Esophagus muscularis mucosa (tissue), 3 donors: Measurements from ENCODE around the gene PARP1.

Experiments
- POLR2A ChIP-seq: fragments of 450-650 bp; IDR thresholded peaks from one replicate; pipeline ENCODE4 v1.6.1; 2017; ENCODE audit warnings: antibody characterized with exemption, moderate library complexity, mild to moderate bottlenecking, low read depth
- TF ChIP-seq, protein P1 (sequence below), 3 experiments: fragments of 200-600 bp in 2 of 3; fragments of 450-650 bp in 1 of 3; sonication (generic) in 2 of 3; IDR thresholded peaks; one replicate each; pipeline ENCODE4 v1.5.1; 2017 to 2019; ENCODE audit warnings: antibody characterized with exemption in 3 of 3, mild to moderate bottlenecking in 2 of 3, moderate library complexity in 1 of 3

DNA sequence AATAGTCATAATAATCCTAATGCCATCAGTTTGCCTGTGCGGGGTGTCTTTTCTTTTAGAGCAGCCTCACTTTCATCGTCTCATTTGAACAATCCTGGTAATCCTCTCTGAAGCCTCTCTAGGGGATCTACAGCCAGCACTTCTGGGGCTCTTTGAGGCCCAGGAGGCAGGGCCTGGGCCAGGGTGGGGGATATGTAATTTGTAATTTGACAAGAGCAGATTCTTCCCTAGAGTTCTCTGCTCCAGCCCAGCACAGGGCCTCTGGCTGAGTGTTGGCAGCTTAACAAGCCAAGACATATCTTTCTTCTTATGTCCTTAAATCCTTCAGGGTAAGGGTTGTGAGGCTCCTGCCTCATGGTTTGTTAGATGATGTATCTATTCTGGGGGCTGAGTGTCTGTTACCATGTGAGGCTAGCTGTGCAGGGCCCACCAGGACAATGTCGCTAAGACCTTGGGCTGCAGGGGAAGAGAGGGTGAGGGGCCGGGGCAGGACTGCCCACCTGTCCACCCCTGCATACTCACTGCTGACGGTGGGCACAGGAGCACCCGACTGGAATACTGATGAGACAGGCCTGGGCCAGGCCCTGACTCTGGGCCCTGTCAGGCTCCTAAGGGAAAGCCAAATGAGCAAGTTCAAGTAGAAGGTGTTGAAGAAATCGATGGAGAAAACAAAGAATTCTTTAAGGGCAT, 45.3 kb upstream of the PARP1 start:
- TF ChIP-seq POLR2A, result no peak
- TF ChIP-seq, protein P1, sequence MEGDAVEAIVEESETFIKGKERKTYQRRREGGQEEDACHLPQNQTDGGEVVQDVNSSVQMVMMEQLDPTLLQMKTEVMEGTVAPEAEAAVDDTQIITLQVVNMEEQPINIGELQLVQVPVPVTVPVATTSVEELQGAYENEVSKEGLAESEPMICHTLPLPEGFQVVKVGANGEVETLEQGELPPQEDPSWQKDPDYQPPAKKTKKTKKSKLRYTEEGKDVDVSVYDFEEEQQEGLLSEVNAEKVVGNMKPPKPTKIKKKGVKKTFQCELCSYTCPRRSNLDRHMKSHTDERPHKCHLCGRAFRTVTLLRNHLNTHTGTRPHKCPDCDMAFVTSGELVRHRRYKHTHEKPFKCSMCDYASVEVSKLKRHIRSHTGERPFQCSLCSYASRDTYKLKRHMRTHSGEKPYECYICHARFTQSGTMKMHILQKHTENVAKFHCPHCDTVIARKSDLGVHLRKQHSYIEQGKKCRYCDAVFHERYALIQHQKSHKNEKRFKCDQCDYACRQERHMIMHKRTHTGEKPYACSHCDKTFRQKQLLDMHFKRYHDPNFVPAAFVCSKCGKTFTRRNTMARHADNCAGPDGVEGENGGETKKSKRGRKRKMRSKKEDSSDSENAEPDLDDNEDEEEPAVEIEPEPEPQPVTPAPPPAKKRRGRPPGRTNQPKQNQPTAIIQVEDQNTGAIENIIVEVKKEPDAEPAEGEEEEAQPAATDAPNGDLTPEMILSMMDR (IDR thresholded peaks at IDR 0.05), result no peak
